ENCODE measurements around the gene SLC16A11. TPM values are rescaled to one million over a fixed set of nuclear protein-coding genes. Genes with fewer than 3 reads are reported as not detected.

Gene SLC16A11
- total and polyA plus RNA-seq, 8 donors: 0.68 to 3.7 (median 2.3) TPM; not detected in 5

DNA sequence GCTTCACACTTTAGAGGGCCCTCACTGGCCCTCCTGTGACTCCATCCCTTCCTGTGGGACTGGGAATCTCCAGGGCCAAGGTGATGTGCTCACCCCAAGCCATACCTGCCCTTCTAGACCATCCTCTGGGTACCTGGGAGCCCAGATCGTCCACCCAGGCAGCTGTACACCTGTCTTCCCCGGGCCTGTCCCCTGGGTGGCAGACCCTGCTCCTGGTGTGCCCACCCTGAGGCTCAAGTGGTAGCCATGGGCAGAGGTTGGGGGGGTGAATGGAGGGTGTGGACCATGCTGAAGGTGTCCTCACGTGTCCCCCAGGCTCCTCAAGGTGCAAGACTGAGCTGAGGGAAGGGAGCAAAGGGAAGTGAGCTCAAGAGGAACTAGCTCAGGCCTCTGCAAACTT lies 26.8 kb upstream of the SLC16A11 start:
- no peak overlapping the region for H3K27ac ChIP-seq
- intact Hi-C loops (cut with DNase I; ENCODE audit: low total_unique reads): no loop called here
- no peaks in the 10 kb centered on the region for H3K4me1 ChIP-seq
- 75 to 85% (median 81%) methylated on average over 3 of the region's 3 CpGs for WGBS, 5 donors
- peaks cover 0 to 8% (median 0%) of the 10 kb centered on the region in 3 donors for H3K27me3 ChIP-seq
- peaks cover 0 to 18% (median 14%) of the 10 kb centered on the region in 4 donors for H3K9me3 ChIP-seq
- H3K36me3 ChIP-seq: no peaks in the 10 kb centered on the region
- DNase-seq: no peak
- no peak for TF ChIP-seq EP300 (IDR thresholded peaks at IDR 0.05)
- no peak for TF ChIP-seq POLR2A (IDR thresholded peaks at IDR 0.05)
- TF ChIP-seq POLR2AphosphoS5 (IDR thresholded peaks at IDR 0.05): no peak
- TF ChIP-seq, protein P1, sequence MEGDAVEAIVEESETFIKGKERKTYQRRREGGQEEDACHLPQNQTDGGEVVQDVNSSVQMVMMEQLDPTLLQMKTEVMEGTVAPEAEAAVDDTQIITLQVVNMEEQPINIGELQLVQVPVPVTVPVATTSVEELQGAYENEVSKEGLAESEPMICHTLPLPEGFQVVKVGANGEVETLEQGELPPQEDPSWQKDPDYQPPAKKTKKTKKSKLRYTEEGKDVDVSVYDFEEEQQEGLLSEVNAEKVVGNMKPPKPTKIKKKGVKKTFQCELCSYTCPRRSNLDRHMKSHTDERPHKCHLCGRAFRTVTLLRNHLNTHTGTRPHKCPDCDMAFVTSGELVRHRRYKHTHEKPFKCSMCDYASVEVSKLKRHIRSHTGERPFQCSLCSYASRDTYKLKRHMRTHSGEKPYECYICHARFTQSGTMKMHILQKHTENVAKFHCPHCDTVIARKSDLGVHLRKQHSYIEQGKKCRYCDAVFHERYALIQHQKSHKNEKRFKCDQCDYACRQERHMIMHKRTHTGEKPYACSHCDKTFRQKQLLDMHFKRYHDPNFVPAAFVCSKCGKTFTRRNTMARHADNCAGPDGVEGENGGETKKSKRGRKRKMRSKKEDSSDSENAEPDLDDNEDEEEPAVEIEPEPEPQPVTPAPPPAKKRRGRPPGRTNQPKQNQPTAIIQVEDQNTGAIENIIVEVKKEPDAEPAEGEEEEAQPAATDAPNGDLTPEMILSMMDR (IDR thresholded peaks at IDR 0.05): no peak
- no peak overlapping the region for H3K4me3 ChIP-seq

- intact Hi-C loops (cut with DNase I; ENCODE audit: low total_unique reads): no loop called here
- no peak overlapping the region for H3K27ac ChIP-seq
- H3K36me3 ChIP-seq: no peaks in the 10 kb centered on the region
- no peak for TF ChIP-seq POLR2A (IDR thresholded peaks at IDR 0.05)
- TF ChIP-seq, protein P1 (IDR thresholded peaks at IDR 0.05): no peak
- TF ChIP-seq EP300 (IDR thresholded peaks at IDR 0.05): no peak
- TF ChIP-seq POLR2AphosphoS5 (IDR thresholded peaks at IDR 0.05): no peak
- no peak for DNase-seq
- H3K4me1 ChIP-seq: no peaks in the 10 kb centered on the region
- WGBS, 5 donors: 7 to 36% (median 17%) methylated on average over 1 of the region's 1 CpG
- peaks cover 0 to 29% (median 0%) of the 10 kb centered on the region in 3 donors for H3K27me3 ChIP-seq
- no peak overlapping the region for H3K4me3 ChIP-seq
- H3K9me3 ChIP-seq: peaks cover 0 to 18% (median 14%) of the 10 kb centered on the region in 4 donors
These were observed 24.4 kb upstream of the SLC16A11 start for GRCh38 chr17:7068268-7068667.

DNA sequence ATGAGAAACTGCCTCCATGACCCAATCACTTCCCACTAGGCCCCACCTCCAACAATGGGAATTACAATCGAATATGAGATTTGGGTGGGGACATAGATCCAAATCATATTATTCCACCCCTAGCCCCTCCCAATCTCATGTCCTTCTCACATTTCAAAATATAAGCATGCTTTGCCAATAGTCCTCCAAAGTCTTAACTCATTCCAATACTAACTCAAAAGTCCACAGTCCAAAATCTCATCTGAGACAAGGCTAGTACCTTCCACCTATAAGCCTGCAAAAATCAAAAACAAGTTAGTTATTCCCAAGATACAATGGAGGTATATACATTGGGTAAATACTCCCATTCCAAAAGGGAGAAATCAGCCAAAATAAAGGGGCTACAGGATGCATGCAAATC lies 23.3 kb upstream of the SLC16A11 start:
- H3K4me1 ChIP-seq: no peaks in the 10 kb centered on the region
- DNase-seq: no peak
- no peak overlapping the region for H3K27ac ChIP-seq
- no peak overlapping the region for H3K4me3 ChIP-seq
- H3K36me3 ChIP-seq: no peaks in the 10 kb centered on the region
- peaks cover 0 to 18% (median 14%) of the 10 kb centered on the region in 4 donors for H3K9me3 ChIP-seq
- TF ChIP-seq, protein P1 (IDR thresholded peaks at IDR 0.05): no peak
- TF ChIP-seq POLR2A (IDR thresholded peaks at IDR 0.05) (no peak), EP300 (IDR thresholded peaks at IDR 0.05) (no peak), POLR2AphosphoS5 (IDR thresholded peaks at IDR 0.05) (no peak)
- 67 to 87% (median 83%) methylated on average over 1 of the region's 1 CpG for WGBS, 5 donors
- intact Hi-C loops (cut with DNase I; ENCODE audit: low total_unique reads): no loop called here
- H3K27me3 ChIP-seq: peaks cover 0 to 34% (median 0%) of the 10 kb centered on the region in 3 donors

GRCh38 chr17:7064261-7064660 lies 20.4 kb upstream of the SLC16A11 start:
- H3K36me3 ChIP-seq: no peaks in the 10 kb centered on the region
- DNase-seq: no peak
- whole genome bisulfite sequencing, 5 donors: 47 to 71% (median 67%) methylated on average over 4 of the region's 4 CpGs
- no peak overlapping the region for H3K4me3 ChIP-seq
- TF ChIP-seq, protein P1 (IDR thresholded peaks at IDR 0.05): no peak
- TF ChIP-seq POLR2A (IDR thresholded peaks at IDR 0.05): no peak
- intact Hi-C loops (cut with DNase I; ENCODE audit: low total_unique reads): no loop called here
- no peak overlapping the region for H3K27ac ChIP-seq
- peaks cover 0 to 18% (median 14%) of the 10 kb centered on the region in 4 donors for H3K9me3 ChIP-seq
- H3K27me3 ChIP-seq: peaks cover 0 to 44% (median 0%) of the 10 kb centered on the region in 3 donors
- peaks cover 0 to 9% (median 0%) of the 10 kb centered on the region in 4 donors for H3K4me1 ChIP-seq

Data from stomach (tissue), 9 donors.